ENCODE data around the gene CCSER2. TPM values are rescaled to one million over a fixed set of nuclear protein-coding genes. Genes with fewer than 3 reads are reported as not detected.

The CCSER2 gene
- total RNA-seq, 2 experiments from 2014 or later, result 80.2 to 87.9 TPM

- CTCF ChIA-PET, result no interaction called here
- Mint-ChIP-seq H3K4me3 (no peak overlapping the region), H3K27ac (no peak overlapping the region), H3K36me3 (ENCODE audit: low read depth) (no peaks in the 10 kb centered on the region), H3K27me3 (peaks cover 21% of the 10 kb centered on the region), H3K9me3 (no peaks in the 10 kb centered on the region), H3K4me1 (no peaks in the 10 kb centered on the region)
- POLR2A ChIA-PET, result no interaction called here
- no peak for DNase-seq
Observed at GRCh38 chr10:84563355-84563754, 235.0 kb downstream of the CCSER2 start.

- no peaks in the 10 kb centered on the region for H3K4me1 Mint-ChIP-seq
- POLR2A ChIA-PET, result no interaction called here
- H3K27me3 Mint-ChIP-seq, result peaks cover 22% of the 10 kb centered on the region
- no peaks in the 10 kb centered on the region for H3K36me3 Mint-ChIP-seq (ENCODE audit: low read depth)
- H3K27ac Mint-ChIP-seq, result no peak overlapping the region
- no peak for DNase-seq
- no peak overlapping the region for H3K4me3 Mint-ChIP-seq
- H3K9me3 Mint-ChIP-seq, result no peaks in the 10 kb centered on the region
- CTCF ChIA-PET, result no interaction called here
Observed at GRCh38 chr10:84563868-84564267, 235.5 kb downstream of the CCSER2 start.

GRCh38 chr10:84565881-84566582 is 237.6 kb downstream of the CCSER2 start:
- DNase-seq, result no peak
- Mint-ChIP-seq H3K4me3 (no peak overlapping the region), H3K36me3 (ENCODE audit: low read depth) (no peaks in the 10 kb centered on the region), H3K4me1 (no peaks in the 10 kb centered on the region), H3K27ac (no peak overlapping the region), H3K27me3 (peaks cover 19% of the 10 kb centered on the region), H3K9me3 (no peaks in the 10 kb centered on the region)
- POLR2A ChIA-PET, result no interaction called here
- CTCF ChIA-PET, result interaction anchor here (1.8 kb wide), 1 partner anchor 29 kb away, joined by 6 read pairs; no protein-coding TSS in a partner anchor

- ChIA-PET POLR2A (no interaction called here), CTCF (no interaction called here)
- Mint-ChIP-seq H3K36me3 (ENCODE audit: low read depth) (no peaks in the 10 kb centered on the region), H3K4me1 (no peaks in the 10 kb centered on the region), H3K27ac (no peak overlapping the region), H3K9me3 (no peaks in the 10 kb centered on the region), H3K27me3 (peaks cover 19% of the 10 kb centered on the region), H3K4me3 (no peak overlapping the region)
- DNase-seq, result no peak
Observed at GRCh38 chr10:84567133-84567532, 238.7 kb downstream of the CCSER2 start.

Other genes starting within 250 kb of the CCSER2 start
- gene GHITM, start 189.1 kb upstream of the CCSER2 start, total RNA-seq, result 100 to 1,000 TPM; 120 to 124 TPM
- not detected for gene GPR15LG, start 154.8 kb upstream of the CCSER2 start, total RNA-seq
- under 1 TPM; 0.38 to 0.45 TPM for gene CDHR1, start 134.1 kb upstream of the CCSER2 start, total RNA-seq
- gene LRIT2, start 103.0 kb upstream of the CCSER2 start, total RNA-seq, result not detected
- gene LRIT1, start 87.0 kb upstream of the CCSER2 start, total RNA-seq, result not detected
- gene RGR, start 83.5 kb upstream of the CCSER2 start, total RNA-seq, result not detected